GM11168 (cell line): Measurements from ENCODE around the gene PERCC1.

Source experiments
- in situ Hi-C: fragments of 300-500 bp; cut with MboI; formaldehyde crosslinking; loops from one replicate; pipeline ENCODE4 v1.12.0; 2022; ENCODE audit warnings: low sequenced_read_pairs; ENCODE audit not compliant: unreplicated experiment

PERCC1 gene

GRCh38 chr16:1430759-1431496, at the start of gene PERCC1:
Gene PERCC1 (plus strand): TSS chr16:1431078. CDS start chr16:1432594, 1,516 bp downstream.
- in situ Hi-C loops = no loop called here

GRCh38 chr16:1381612-1382406, 49.1 kb upstream of the PERCC1 start:
- in situ Hi-C loops = no loop called here

DNA sequence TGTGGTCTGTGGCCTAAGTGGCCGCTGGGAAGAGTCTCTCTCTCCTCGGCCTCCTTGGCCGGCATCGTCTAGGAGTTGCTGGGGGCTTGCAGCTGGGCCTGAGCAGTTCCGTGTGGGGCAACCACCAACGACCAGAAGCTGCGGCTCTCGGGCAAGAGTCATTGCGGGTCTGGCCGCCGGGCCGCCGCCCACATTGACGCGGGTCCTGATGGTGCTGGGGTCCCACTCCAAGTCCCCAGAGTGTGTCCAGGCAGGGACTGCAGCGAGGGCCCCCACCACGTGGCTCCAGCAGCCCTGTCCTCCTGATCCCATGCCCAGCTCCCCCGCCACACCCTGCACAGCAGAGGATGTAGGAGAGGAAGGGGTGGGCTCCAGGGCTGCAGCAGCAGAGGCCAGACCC, 47.3 kb upstream of the PERCC1 start:
- in situ Hi-C loops = no loop called here

DNA sequence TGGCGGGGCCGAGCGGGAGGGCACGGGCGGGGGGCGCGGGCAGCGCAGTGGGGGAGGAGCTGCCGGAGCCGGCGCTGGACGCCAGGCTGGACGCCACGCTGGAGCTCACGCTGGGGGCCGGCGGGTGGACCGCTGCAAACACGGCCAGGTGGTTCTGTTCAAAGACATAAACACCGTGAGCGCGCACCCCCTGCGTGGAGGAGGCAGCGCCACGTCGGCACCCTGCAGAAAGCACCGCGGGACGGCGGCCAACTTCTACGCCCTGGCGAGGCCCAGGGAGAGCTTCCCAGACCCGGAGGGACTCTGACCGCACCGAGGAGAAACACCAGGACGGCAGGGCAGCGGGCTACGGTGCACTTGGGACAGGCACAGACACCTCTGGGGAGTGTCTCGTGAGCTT, 45.6 kb upstream of the PERCC1 start:
- in situ Hi-C loops = no loop called here

- in situ Hi-C loops = no loop called here
Observed at GRCh38 chr16:1387331-1387730, 43.5 kb upstream of the PERCC1 start.

- in situ Hi-C loops = no loop called here
Observed at GRCh38 chr16:1389762-1390161, 41.1 kb upstream of the PERCC1 start.

- in situ Hi-C loops = no loop called here
Observed at GRCh38 chr16:1390239-1390779, 40.6 kb upstream of the PERCC1 start.

DNA sequence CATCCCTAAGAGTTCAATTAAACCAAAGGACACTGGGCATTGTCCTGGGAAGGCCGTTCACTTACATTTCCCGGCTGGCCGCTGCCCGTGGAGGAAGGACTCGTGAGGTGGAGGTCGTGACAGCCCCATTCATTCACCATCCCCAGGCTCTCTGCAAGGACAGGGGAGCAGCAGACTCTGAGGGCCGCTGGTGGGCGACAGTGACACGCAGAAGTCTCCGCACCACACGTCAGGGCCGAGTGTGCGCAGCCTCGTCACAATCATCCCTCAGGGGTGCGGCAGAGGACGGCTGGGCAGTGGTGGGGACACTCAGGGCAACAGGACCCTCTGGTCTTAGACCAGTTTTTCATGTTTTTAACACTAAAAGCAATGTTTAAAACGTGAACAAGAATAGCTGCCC, 38.1 kb upstream of the PERCC1 start:
- in situ Hi-C loops = no loop called here

- in situ Hi-C loops = no loop called here
Observed at GRCh38 chr16:1393613-1394176, 37.2 kb upstream of the PERCC1 start.

DNA sequence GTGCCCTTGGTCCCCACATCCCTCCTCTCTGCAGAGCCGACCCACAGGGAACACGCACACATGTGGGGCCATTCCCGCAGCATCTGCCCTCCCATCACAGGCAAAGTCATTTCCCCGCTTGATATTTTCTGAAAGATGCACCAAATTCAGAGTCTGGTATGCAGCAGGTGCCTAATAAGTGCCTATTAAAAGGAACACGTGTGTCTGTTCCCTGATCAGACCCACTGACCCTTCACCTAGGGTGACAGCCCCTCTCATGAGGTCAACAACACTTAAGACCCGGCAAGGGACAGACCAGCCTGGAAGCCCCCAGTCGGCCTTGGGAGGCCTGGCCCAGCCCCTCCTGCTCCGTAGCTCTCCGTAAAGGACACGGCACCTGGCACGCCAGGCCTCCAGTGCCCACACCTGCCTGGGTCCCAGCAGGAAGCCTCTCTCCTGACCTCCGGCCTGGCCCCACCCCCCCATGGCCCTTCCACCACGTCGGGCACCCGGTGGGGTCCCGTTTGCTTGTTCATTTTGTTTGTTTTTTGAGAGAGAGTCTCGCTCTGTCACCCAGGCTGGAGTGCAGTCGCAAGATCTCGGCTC, 36.4 kb upstream of the PERCC1 start:
- in situ Hi-C loops = no loop called here

GRCh38 chr16:1395444-1396031, 35.3 kb upstream of the PERCC1 start:
- in situ Hi-C loops = no loop called here

- in situ Hi-C loops = no loop called here
Observed at GRCh38 chr16:1397779-1398178, 33.1 kb upstream of the PERCC1 start.

DNA sequence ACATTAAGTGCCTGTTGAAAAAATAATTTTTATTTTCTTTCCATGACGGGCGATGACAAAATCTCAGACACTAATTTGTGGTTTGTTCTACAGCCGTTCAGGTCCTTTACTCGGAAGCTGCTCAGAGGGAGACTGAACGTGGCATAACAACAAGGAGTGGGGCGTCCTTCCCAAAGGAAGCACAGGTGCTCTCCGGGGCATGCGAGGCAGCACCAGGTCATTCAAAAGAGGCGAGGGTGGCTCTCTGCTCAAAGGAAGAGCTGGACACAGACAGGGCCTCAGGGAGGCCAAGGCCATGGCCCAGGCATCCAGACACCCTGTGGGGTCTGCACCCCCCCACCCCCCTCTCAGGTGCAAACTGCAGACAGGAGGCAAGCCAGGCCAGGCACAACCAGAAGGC, 32.5 kb upstream of the PERCC1 start:
- in situ Hi-C loops = no loop called here

- in situ Hi-C loops = no loop called here
Observed at GRCh38 chr16:1398826-1399581, 31.9 kb upstream of the PERCC1 start.

GRCh38 chr16:1401061-1401757, 29.7 kb upstream of the PERCC1 start:
- in situ Hi-C loops = no loop called here

GRCh38 chr16:1401758-1402154, 29.1 kb upstream of the PERCC1 start:
- in situ Hi-C loops = no loop called here

DNA sequence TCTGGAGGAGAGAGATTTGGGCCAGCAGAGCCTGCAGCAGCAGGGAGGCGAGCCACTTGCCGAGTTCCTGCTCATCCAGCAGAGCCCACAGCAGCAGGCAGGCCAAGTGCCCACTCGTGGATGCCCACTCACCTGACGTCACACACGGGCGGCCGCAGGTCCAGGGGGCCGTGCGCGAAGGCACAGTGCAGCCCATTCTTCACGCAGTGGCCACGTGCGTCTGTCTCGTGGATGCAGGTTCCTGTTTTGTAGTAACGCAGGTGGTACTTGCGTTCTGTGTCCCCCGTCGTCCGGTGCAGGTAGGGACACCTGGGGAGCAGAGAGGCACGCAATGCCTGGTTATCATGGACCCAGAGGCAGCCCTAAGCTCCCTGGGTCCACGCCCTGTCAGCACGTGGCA, 27.8 kb upstream of the PERCC1 start:
- in situ Hi-C loops = no loop called here

DNA sequence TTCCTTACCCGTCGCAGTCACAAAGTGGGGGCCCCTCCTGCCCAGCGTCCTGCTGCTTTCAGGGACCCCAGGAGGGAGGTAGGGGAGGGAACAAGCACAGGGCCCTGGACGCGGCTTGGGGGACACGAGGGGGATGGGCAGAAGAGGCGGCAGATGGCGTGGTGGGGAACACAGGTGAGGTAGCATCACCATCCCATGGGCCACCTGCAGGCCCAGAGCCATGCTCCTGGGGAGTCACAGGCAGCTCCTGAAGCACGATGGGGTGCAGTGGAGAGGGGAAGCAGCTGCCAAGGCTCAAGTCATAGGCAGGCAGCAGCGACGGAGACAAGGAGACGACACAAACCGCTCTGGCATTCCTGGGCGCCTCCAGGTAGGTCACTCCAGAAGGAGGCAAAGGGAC, 27.1 kb upstream of the PERCC1 start:
- in situ Hi-C loops = no loop called here

DNA sequence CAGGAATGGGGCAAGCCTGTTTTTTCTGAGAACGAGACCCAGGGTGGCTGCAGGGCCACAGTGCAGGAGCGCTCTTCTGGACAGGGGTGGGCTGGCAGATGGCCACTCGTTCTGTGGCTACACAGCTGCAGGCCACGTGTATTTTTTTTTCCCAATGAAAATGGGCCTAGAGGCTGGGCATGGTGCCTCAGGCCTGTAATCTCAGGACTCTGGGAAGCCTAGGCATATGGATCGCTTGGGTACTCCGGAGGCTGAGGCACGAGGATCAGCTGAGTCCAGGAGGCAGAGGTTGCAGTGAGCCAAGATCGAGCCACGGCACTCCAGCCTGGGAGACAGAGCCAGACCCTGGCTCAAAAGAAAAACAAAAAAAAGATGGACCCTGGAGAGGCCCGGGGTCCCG, 23.1 kb upstream of the PERCC1 start:
- in situ Hi-C loops = no loop called here
